ENCODE measurements around the gene SMIM36. TPM values are rescaled to one million over a fixed set of nuclear protein-coding genes. Genes with fewer than 3 reads are reported as not detected.
A peak's percentile ranks its signal among the peaks of the same experiment; 100 is the strongest.
"Not testable (repeated sequence)": the region's sequence is repeated elsewhere in the genome, so short reads cannot be mapped to it uniquely, and the experiment has no call there.

SMIM36 gene
- total RNA-seq, 1 donor from 2014 or later: not detected

GRCh38 chr17:55531053-55531728 is 19.9 kb upstream of the SMIM36 start:
- TF ChIP-seq CTCF (IDR thresholded peaks at IDR 0.05; ENCODE audit: insufficient read depth, low read length, severe bottlenecking): no peak
- no peak for FAIRE-seq
- Histone ChIP-seq H3K27me3 (ENCODE audit: control insufficient read depth, insufficient read depth, low read length) (no peaks in the 10 kb centered on the region), H3K4me3 (ENCODE audit: low read depth, low read length) (no peak overlapping the region), H3K36me3 (ENCODE audit: control insufficient read depth, insufficient read depth, low read length) (no peaks in the 10 kb centered on the region)
- DNase-seq (ENCODE audit: low read depth): no peak

- no peak for TF ChIP-seq CTCF (IDR thresholded peaks at IDR 0.05; ENCODE audit: insufficient read depth, low read length, severe bottlenecking)
- no peaks in the 10 kb centered on the region for H3K27me3 ChIP-seq (ENCODE audit: control insufficient read depth, insufficient read depth, low read length)
- H3K36me3 ChIP-seq (ENCODE audit: control insufficient read depth, insufficient read depth, low read length): no peaks in the 10 kb centered on the region
- H3K4me3 ChIP-seq (ENCODE audit: low read depth, low read length): no peak overlapping the region
- DNase-seq (ENCODE audit: low read depth): no peak
- FAIRE-seq: no peak
Measured at GRCh38 chr17:55530064-55530463, 18.8 kb upstream of the SMIM36 start.

GRCh38 chr17:55527540-55528118 is 16.4 kb upstream of the SMIM36 start:
- Histone ChIP-seq H3K27me3 (ENCODE audit: control insufficient read depth, insufficient read depth, low read length) (no peaks in the 10 kb centered on the region), H3K4me3 (ENCODE audit: low read depth, low read length) (no peak overlapping the region), H3K36me3 (ENCODE audit: control insufficient read depth, insufficient read depth, low read length) (no peaks in the 10 kb centered on the region)
- FAIRE-seq (no peak), DNase-seq (ENCODE audit: low read depth) (peak; percentile 48)
- TF ChIP-seq CTCF (IDR thresholded peaks at IDR 0.05; ENCODE audit: insufficient read depth, low read length, severe bottlenecking): peak; percentile 62

GRCh38 chr17:55524440-55525220 is 13.4 kb upstream of the SMIM36 start:
- H3K36me3 ChIP-seq (ENCODE audit: control insufficient read depth, insufficient read depth, low read length): no peaks in the 10 kb centered on the region
- FAIRE-seq (no peak), DNase-seq (ENCODE audit: low read depth) (no peak)
- TF ChIP-seq CTCF (IDR thresholded peaks at IDR 0.05; ENCODE audit: insufficient read depth, low read length, severe bottlenecking): no peak
- no peak overlapping the region for H3K4me3 ChIP-seq (ENCODE audit: low read depth, low read length)
- H3K27me3 ChIP-seq (ENCODE audit: control insufficient read depth, insufficient read depth, low read length): no peaks in the 10 kb centered on the region

- H3K36me3 ChIP-seq (ENCODE audit: control insufficient read depth, insufficient read depth, low read length); H3K4me3 ChIP-seq (ENCODE audit: low read depth, low read length); FAIRE-seq; H3K27me3 ChIP-seq (ENCODE audit: control insufficient read depth, insufficient read depth, low read length); DNase-seq (ENCODE audit: low read depth): not testable (repeated sequence)
Measured at GRCh38 chr17:55523032-55523431, 11.8 kb upstream of the SMIM36 start.

GRCh38 chr17:55521186-55521585 is 9.9 kb upstream of the SMIM36 start:
- no peak for FAIRE-seq
- Histone ChIP-seq H3K27me3 (ENCODE audit: control insufficient read depth, insufficient read depth, low read length) (no peaks in the 10 kb centered on the region), H3K4me3 (ENCODE audit: low read depth, low read length) (no peak overlapping the region), H3K36me3 (ENCODE audit: control insufficient read depth, insufficient read depth, low read length) (no peaks in the 10 kb centered on the region)
- DNase-seq (ENCODE audit: low read depth): no peak
- no peak for TF ChIP-seq CTCF (IDR thresholded peaks at IDR 0.05; ENCODE audit: insufficient read depth, low read length, severe bottlenecking)

Data from bronchial epithelial cell (primary cell).